Suprapubic skin (tissue), 3 donors: ENCODE data around the gene MXI1.

ENCODE experiments used
- EP300 ChIP-seq: sonication (generic); formaldehyde crosslinking; IDR thresholded peaks from one replicate; pipeline ENCODE4 v1.6.1; 2017; ENCODE audit warnings: antibody characterized with exemption
- TF ChIP-seq, protein P1 (sequence below), 2 donors: fragments of 200-600 bp in 1 of 2; fragments of 450-650 bp in 1 of 2; sonication (generic) in 1 of 2; IDR thresholded peaks; one replicate each; pipeline ENCODE4 v1.5.1; 2016 to 2019; ENCODE audit warnings: antibody characterized with exemption in 2 of 2, mild to moderate bottlenecking in 1 of 2, moderate library complexity in 1 of 2

DNA sequence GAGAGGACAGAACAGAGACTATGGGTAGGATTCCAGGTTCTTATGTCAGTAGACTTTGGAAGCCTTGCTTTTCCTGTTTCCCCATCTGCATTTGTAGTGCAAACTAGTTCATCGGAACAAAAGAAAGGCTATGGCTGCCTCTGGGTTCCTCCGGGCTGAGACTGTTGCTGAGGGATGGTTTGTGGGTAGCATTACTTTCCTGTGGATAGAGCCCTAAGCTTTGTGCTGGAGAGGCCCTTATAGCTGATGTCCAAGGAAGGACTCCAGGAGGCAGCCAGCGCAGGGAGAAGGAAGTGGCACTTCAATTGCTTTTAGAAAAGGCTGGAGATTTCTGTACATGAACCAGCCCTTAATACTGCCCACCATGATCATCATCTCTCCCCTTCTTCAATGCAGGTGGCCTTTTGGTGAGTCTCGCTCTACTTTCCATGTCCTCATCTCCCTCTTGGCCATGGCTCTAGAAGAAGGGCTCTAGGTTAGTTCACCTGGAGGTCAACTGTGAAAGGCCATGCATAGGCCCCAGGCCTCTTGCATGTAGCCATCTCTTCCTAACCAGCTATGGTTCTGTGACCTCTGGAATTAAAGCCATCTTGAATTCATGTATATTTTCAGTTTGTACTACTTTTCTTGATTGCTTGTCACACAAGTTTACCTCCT, 15.4 kb downstream of the MXI1 start:
- TF ChIP-seq, protein P1, sequence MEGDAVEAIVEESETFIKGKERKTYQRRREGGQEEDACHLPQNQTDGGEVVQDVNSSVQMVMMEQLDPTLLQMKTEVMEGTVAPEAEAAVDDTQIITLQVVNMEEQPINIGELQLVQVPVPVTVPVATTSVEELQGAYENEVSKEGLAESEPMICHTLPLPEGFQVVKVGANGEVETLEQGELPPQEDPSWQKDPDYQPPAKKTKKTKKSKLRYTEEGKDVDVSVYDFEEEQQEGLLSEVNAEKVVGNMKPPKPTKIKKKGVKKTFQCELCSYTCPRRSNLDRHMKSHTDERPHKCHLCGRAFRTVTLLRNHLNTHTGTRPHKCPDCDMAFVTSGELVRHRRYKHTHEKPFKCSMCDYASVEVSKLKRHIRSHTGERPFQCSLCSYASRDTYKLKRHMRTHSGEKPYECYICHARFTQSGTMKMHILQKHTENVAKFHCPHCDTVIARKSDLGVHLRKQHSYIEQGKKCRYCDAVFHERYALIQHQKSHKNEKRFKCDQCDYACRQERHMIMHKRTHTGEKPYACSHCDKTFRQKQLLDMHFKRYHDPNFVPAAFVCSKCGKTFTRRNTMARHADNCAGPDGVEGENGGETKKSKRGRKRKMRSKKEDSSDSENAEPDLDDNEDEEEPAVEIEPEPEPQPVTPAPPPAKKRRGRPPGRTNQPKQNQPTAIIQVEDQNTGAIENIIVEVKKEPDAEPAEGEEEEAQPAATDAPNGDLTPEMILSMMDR (IDR thresholded peaks at IDR 0.05), result no peak
- TF ChIP-seq EP300, result no peak
